Heart left ventricle (tissue), 16 donors: Measurements from ENCODE around the gene SMOC1. TPM values are rescaled to one million over a fixed set of nuclear protein-coding genes. Genes with fewer than 3 reads are reported as not detected.

Experiments used
- ATAC-seq, 4 donors: fragments of 200-7000 bp; cut with Tn5 transposase; one replicate each; pipeline ENCODE4 v1.9.1; 2020 to 2022; ENCODE audit warnings: moderate library complexity in 4 of 4, mild to moderate bottlenecking in 3 of 4, moderate number of reproducible peaks in 1 of 4
- DNase-seq, 5 donors: peaks; one replicate each; pipeline ENCODE4 v3.0.0-alpha.2; 2020
- H3K27ac ChIP-seq, 12 donors: fragments of 200-600 bp; sonication (generic) in 4 of 12; one replicate each; pipeline versions ENCODE4 v1.5.0 to v1.8.0; 2016 to 2022; ENCODE audit warnings: mild to moderate bottlenecking in 2 of 12
- H3K27me3 ChIP-seq, 9 donors: fragments of 200-600 bp; sonication (generic) in 2 of 9; one replicate each; pipeline versions ENCODE4 v1.5.1 to v1.8.0; 2016 to 2022; ENCODE audit warnings: mild to moderate bottlenecking in 3 of 9
- H3K36me3 ChIP-seq, 9 donors: fragments of 200-600 bp; sonication (generic) in 2 of 9; one replicate each; pipeline versions ENCODE4 v1.5.0 to v1.8.0; 2018 to 2022; ENCODE audit warnings: mild to moderate bottlenecking in 2 of 9
- H3K4me1 ChIP-seq, 12 donors: fragments of 200-600 bp; sonication (generic) in 4 of 12; one replicate each; pipeline versions ENCODE4 v1.5.0 to v1.8.0; 2016 to 2022; ENCODE audit warnings: mild to moderate bottlenecking in 3 of 12
- H3K4me3 ChIP-seq, 12 donors: fragments of 200-600 bp; sonication (generic) in 4 of 12; one replicate each; pipeline versions ENCODE4 v1.5.0 to v1.8.0; 2017 to 2022; ENCODE audit warnings: mild to moderate bottlenecking in 9 of 12, moderate library complexity in 4 of 12
- H3K9me3 ChIP-seq, 12 donors: fragments of 200-600 bp; sonication (generic) in 4 of 12; one replicate each; pipeline versions ENCODE4 v1.5.0 to v1.8.0; 2016 to 2022; ENCODE audit warnings: mild to moderate bottlenecking in 1 of 12
- CTCF ChIP-seq, 12 donors: fragments of 200-600 bp; sonication (generic) in 4 of 12; IDR thresholded peaks; one replicate each; pipeline versions ENCODE4 v1.5.0 to v1.8.0; 2018 to 2022; ENCODE audit warnings: antibody characterized with exemption in 12 of 12, mild to moderate bottlenecking in 5 of 12
- POLR2A ChIP-seq, 2 donors: fragments of 450-650 bp; IDR thresholded peaks; one replicate each; pipeline ENCODE4 v1.6.1; 2017; ENCODE audit warnings: antibody characterized with exemption in 2 of 2, mild to moderate bottlenecking in 2 of 2, moderate library complexity in 2 of 2
- WGBS, 4 donors: extraction: QIAGEN DNeasy Blood & Tissue Kit in 2 of 4; methylation state at CpG; one replicate each; pipeline versions ENCODE4 v1.1.5 to v1.1.7; 2013 to 2018; 5-methylcytosine and 5-hydroxymethylcytosine counted together
- intact Hi-C, 10 donors: fragments of 100-400 bp; cut with DNase I; formaldehyde crosslinking; loops; one replicate each; pipeline versions ENCODE4 v1.11.1 to v1.14.2; 2022
- polyA plus RNA-seq, 2 donors: library from polyadenylated mRNA; stranded (reverse); fragments of 200-250 nt; gene quantifications; one replicate each; pipeline ENCODE4 v1.2.3, GENCODE V29; 2013
- total RNA-seq, 9 donors: library from RNA; depleted of rRNA in 2 of 9; stranded (reverse); fragments of >200 nt in 2 of 9; fragmentation: NEBNext Ultra II Directional in 3 of 9; extraction: Animal tissue kit (Norgen Biotek cat#: 25700) in 3 of 9; gene quantifications; one replicate each; pipeline versions ENCODE4 v1.1.0 to v1.2.4, GENCODE V29; 2016 to 2023
- donor health status: ischemic (EF 13 %, LVEDD 7.1; RV severe dilation, severe dysfunction).
- donor health status: healthy with polysubstance abuse.
- donor health status: DM: no; HTN: yes; CAD: no.
- donor health status: DM: no; HTN: no; CAD: no.
- donor health status: ischemic (EF 25% LVEDD 6.9; RV normal size, moderate dysfunction).
- donor health status: ischemic (EF 25% LVEDD 5.7; RV mildly dilated, moderate dysfunction).
- donor health status: healthy.
- donor health status: DM: yes; HTN: yes; CAD: no.
- donor health status: ischemic (EF 35%, LVEDD 5.7; RV mildly dilated, moderate dysfunction).
- donor health status: nonischemic (EF 11% LVEDD 7.7; RV severe dilation, severe dysfunction).
- donor health status: DM: yes; HTN: yes; CAD: no.
- donor health status: PGD.
- donor health status: ischemic (EF 29% LVEDD 5.4; RV normal size, mild dysfunction).
- donor health status: nonischemic (EF 23%, LVEDD 6.1; RV moderate dilation, normal function).

The SMOC1 gene
- total and polyA plus RNA-seq, 11 donors, result 0.57 to 2.8 (median 0.85) TPM; not detected in 2

GRCh38 chr14:69986336-69986735 is 107.1 kb downstream of the SMOC1 start:
- WGBS, 4 donors, result 64 to 69% (median 64%) methylated on average over 7 of the region's 7 CpGs
- peaks cover 0 to 13% (median 0%) of the 10 kb centered on the region in 9 donors for H3K27me3 ChIP-seq

GRCh38 chr14:69987406-69988121 is 108.3 kb downstream of the SMOC1 start:
- Histone ChIP-seq H3K9me3 (peaks cover 0 to 5% (median 0%) of the 10 kb centered on the region in 12 donors), H3K4me1 (peaks cover 0 to 6% (median 0%) of the 10 kb centered on the region in 12 donors), H3K27ac (no peak overlapping the region), H3K4me3 (no peak overlapping the region), H3K36me3 (no peaks in the 10 kb centered on the region), H3K27me3 (peaks cover 0 to 9% (median 0%) of the 10 kb centered on the region in 9 donors)
- ATAC-seq, result no peak
- DNase-seq, result no peak
- TF ChIP-seq POLR2A (IDR thresholded peaks at IDR 0.05) (no peak), CTCF (IDR thresholded peaks at IDR 0.05) (no peak)
- intact Hi-C loops, result no loop called here
- 47 to 56% (median 54%) methylated on average over 13 of the region's 13 CpGs for WGBS, 4 donors

More at GRCh38 chr14:69986336-69986735, 107.1 kb downstream of the SMOC1 start:
- intact Hi-C loops, result no loop called here
- no peak overlapping the region for H3K27ac ChIP-seq
- peaks cover 0 to 5% (median 0%) of the 10 kb centered on the region in 12 donors for H3K9me3 ChIP-seq
- no peak overlapping the region for H3K4me3 ChIP-seq
- ATAC-seq, result no peak
- DNase-seq, result no peak
- H3K36me3 ChIP-seq, result no peaks in the 10 kb centered on the region
- no peaks in the 10 kb centered on the region for H3K4me1 ChIP-seq
- TF ChIP-seq CTCF (IDR thresholded peaks at IDR 0.05) (no peak), POLR2A (IDR thresholded peaks at IDR 0.05) (no peak)

GRCh38 chr14:69988979-69989378 is 109.8 kb downstream of the SMOC1 start:
- intact Hi-C loops, result no loop called here
- no peak for TF ChIP-seq POLR2A (IDR thresholded peaks at IDR 0.05)
- TF ChIP-seq CTCF (IDR thresholded peaks at IDR 0.05), result no peak

GRCh38 chr14:69989622-69990021 is 110.4 kb downstream of the SMOC1 start:
- Histone ChIP-seq H3K27ac (no peak overlapping the region), H3K27me3 (peaks cover 0 to 16% (median 0%) of the 10 kb centered on the region in 9 donors), H3K9me3 (peaks cover 0 to 5% (median 0%) of the 10 kb centered on the region in 12 donors), H3K4me3 (no peak overlapping the region), H3K4me1 (peaks cover 0 to 6% (median 0%) of the 10 kb centered on the region in 12 donors), H3K36me3 (no peaks in the 10 kb centered on the region)
- ATAC-seq (no peak), DNase-seq (no peak)
- 49 to 75% (median 62%) methylated on average over 3 of the region's 3 CpGs for WGBS, 4 donors
- TF ChIP-seq POLR2A (IDR thresholded peaks at IDR 0.05), result no peak
- no peak for TF ChIP-seq CTCF (IDR thresholded peaks at IDR 0.05)
- intact Hi-C loops, result no loop called here

More at GRCh38 chr14:69988979-69989378, 109.8 kb downstream of the SMOC1 start:
- DNase-seq, result no peak
- peaks cover 0 to 5% (median 0%) of the 10 kb centered on the region in 12 donors for H3K9me3 ChIP-seq
- H3K27ac ChIP-seq, result no peak overlapping the region
- no peaks in the 10 kb centered on the region for H3K36me3 ChIP-seq
- no peak overlapping the region for H3K4me3 ChIP-seq
- H3K27me3 ChIP-seq, result peaks cover 0 to 12% (median 0%) of the 10 kb centered on the region in 9 donors
- H3K4me1 ChIP-seq, result peaks cover 0 to 6% (median 0%) of the 10 kb centered on the region in 12 donors
- ATAC-seq, result no peak
